ENCODE results near the gene BPTF.
"Not testable (repeated sequence)": the region's sequence is repeated elsewhere in the genome, so short reads cannot be mapped to it uniquely, and the experiment has no call there.

The BPTF gene

GRCh38 chr17:68015081-68015723, 189.9 kb downstream of the BPTF start:
- DNase-seq = no peak

GRCh38 chr17:68016838-68017237, 191.5 kb downstream of the BPTF start:
- DNase-seq = no peak

- not testable (repeated sequence) for DNase-seq
Observed at GRCh38 chr17:68018493-68018892, 193.2 kb downstream of the BPTF start.

GRCh38 chr17:68019336-68019674, 194.0 kb downstream of the BPTF start:
- no peak for DNase-seq

- DNase-seq = peak; percentile 98
Observed at GRCh38 chr17:68019675-68020408, 194.5 kb downstream of the BPTF start.

- no peak for DNase-seq
Observed at GRCh38 chr17:68020409-68020756, 195.1 kb downstream of the BPTF start.

- not testable (repeated sequence) for DNase-seq
Observed at GRCh38 chr17:68020791-68021190, 195.5 kb downstream of the BPTF start.

- no peak for DNase-seq
Observed at GRCh38 chr17:68021963-68022362, 196.7 kb downstream of the BPTF start.

- DNase-seq = not testable (repeated sequence)
Observed at GRCh38 chr17:68022547-68022946, 197.2 kb downstream of the BPTF start.

GRCh38 chr17:68029512-68030215, 204.4 kb downstream of the BPTF start:
- no peak for DNase-seq
